NT2/D1 (cell line): Measurements from ENCODE around the gene F11.
"Not testable (repeated sequence)": the region's sequence is repeated elsewhere in the genome, so short reads cannot be mapped to it uniquely, and the experiment has no call there.

Source experiments
- DNase-seq: peaks from one replicate; pipeline ENCODE4 v3.0.0-alpha.2; 2011; ENCODE audit warnings: low read depth, low spot score
- H3K27me3 ChIP-seq: 2 replicates; pipeline ENCODE4 v1.6.0; 2011; ENCODE audit warnings: mild to moderate bottlenecking; ENCODE audit not compliant: insufficient read length, insufficient read depth
- H3K36me3 ChIP-seq: 2 replicates; pipeline ENCODE4 v1.6.1; 2011; ENCODE audit warnings: mild to moderate bottlenecking, low read length, mixed read lengths; ENCODE audit not compliant: insufficient read depth, insufficient read length
- H3K4me1 ChIP-seq: 2 replicates; pipeline ENCODE4 v1.5.1; 2011; ENCODE audit not compliant: insufficient read depth, insufficient read length
- H3K4me3 ChIP-seq: 2 replicates; pipeline ENCODE4 v1.5.1; 2011; ENCODE audit warnings: low read depth; ENCODE audit not compliant: insufficient read length
- H3K9ac ChIP-seq: 2 replicates; pipeline ENCODE4 v1.6.0; 2011; ENCODE audit warnings: low read depth; ENCODE audit not compliant: insufficient read length
- H3K9me3 ChIP-seq: 2 replicates; pipeline ENCODE4 v1.5.1; 2011; ENCODE audit warnings: mild to moderate bottlenecking, low read length; ENCODE audit not compliant: insufficient read depth
- SUZ12 ChIP-seq: IDR thresholded peaks from 2 replicates; pipeline ENCODE4 v1.6.1; 2011; ENCODE audit not compliant: insufficient read length, insufficient read depth; ENCODE audit errors: extremely low read depth
- YY1 ChIP-seq: IDR thresholded peaks from 2 replicates; pipeline ENCODE4 v1.6.1; 2011; ENCODE audit not compliant: insufficient read length, insufficient read depth
- ZNF274 ChIP-seq: IDR thresholded peaks from 2 replicates; pipeline ENCODE4 v1.6.1; 2011; ENCODE audit warnings: mild to moderate bottlenecking, low read depth, low read length

The F11 gene

GRCh38 chr4:186272699-186273391, 6.9 kb downstream of the F11 start:
- H3K27me3 ChIP-seq: no peaks in the 10 kb centered on the region

GRCh38 chr4:186273392-186273789, 7.4 kb downstream of the F11 start:
- H3K4me1 ChIP-seq, H3K9ac ChIP-seq, H3K4me3 ChIP-seq, DNase-seq, H3K36me3 ChIP-seq, H3K9me3 ChIP-seq, H3K27me3 ChIP-seq: not testable (repeated sequence)

More at GRCh38 chr4:186272699-186273391, 6.9 kb downstream of the F11 start:
- TF ChIP-seq SUZ12 (no peak), YY1 (no peak), ZNF274 (no peak)
- no peaks in the 10 kb centered on the region for H3K9me3 ChIP-seq
- no peaks in the 10 kb centered on the region for H3K36me3 ChIP-seq
- H3K9ac ChIP-seq: no peak overlapping the region
- H3K4me1 ChIP-seq: no peaks in the 10 kb centered on the region
- H3K4me3 ChIP-seq: no peak overlapping the region
- no peak for DNase-seq

- H3K9me3 ChIP-seq: no peaks in the 10 kb centered on the region
- no peak overlapping the region for H3K9ac ChIP-seq
- no peaks in the 10 kb centered on the region for H3K27me3 ChIP-seq
- H3K4me1 ChIP-seq: no peaks in the 10 kb centered on the region
- H3K4me3 ChIP-seq: no peak overlapping the region
- H3K36me3 ChIP-seq: no peaks in the 10 kb centered on the region
- no peak for DNase-seq
- TF ChIP-seq SUZ12 (no peak), ZNF274 (no peak), YY1 (no peak)
These were observed 17.3 kb downstream of the F11 start for GRCh38 chr4:186283311-186283710.

GRCh38 chr4:186285147-186285546, 19.2 kb downstream of the F11 start:
- TF ChIP-seq ZNF274 (no peak), SUZ12 (no peak), YY1 (no peak)

GRCh38 chr4:186286581-186286980, 20.6 kb downstream of the F11 start:
- Histone ChIP-seq H3K4me1 (no peaks in the 10 kb centered on the region), H3K36me3 (no peaks in the 10 kb centered on the region), H3K9me3 (no peaks in the 10 kb centered on the region), H3K9ac (no peak overlapping the region), H3K4me3 (no peak overlapping the region), H3K27me3 (no peaks in the 10 kb centered on the region)
- TF ChIP-seq YY1: no peak
- no peak for TF ChIP-seq SUZ12
- no peak for TF ChIP-seq ZNF274
- DNase-seq: no peak

More at GRCh38 chr4:186285147-186285546, 19.2 kb downstream of the F11 start:
- Histone ChIP-seq H3K36me3 (no peaks in the 10 kb centered on the region), H3K9ac (no peak overlapping the region), H3K27me3 (no peaks in the 10 kb centered on the region), H3K9me3 (no peaks in the 10 kb centered on the region), H3K4me3 (no peak overlapping the region), H3K4me1 (no peaks in the 10 kb centered on the region)
- DNase-seq: no peak

GRCh38 chr4:186291256-186291890, 25.4 kb downstream of the F11 start:
- Histone ChIP-seq H3K9ac (no peak overlapping the region), H3K27me3 (no peaks in the 10 kb centered on the region), H3K36me3 (no peaks in the 10 kb centered on the region), H3K4me3 (no peak overlapping the region), H3K9me3 (no peaks in the 10 kb centered on the region), H3K4me1 (no peaks in the 10 kb centered on the region)
- no peak for DNase-seq
- TF ChIP-seq YY1 (no peak), SUZ12 (no peak), ZNF274 (no peak)

GRCh38 chr4:186294160-186294559, 28.2 kb downstream of the F11 start:
- Histone ChIP-seq H3K9me3 (no peaks in the 10 kb centered on the region), H3K4me1 (no peaks in the 10 kb centered on the region), H3K4me3 (no peak overlapping the region), H3K27me3 (no peaks in the 10 kb centered on the region), H3K9ac (no peak overlapping the region), H3K36me3 (no peaks in the 10 kb centered on the region)
- no peak for DNase-seq
- TF ChIP-seq ZNF274 (no peak), YY1 (no peak), SUZ12 (no peak)
